Hepatocyte (in vitro differentiated cells): ENCODE measurements around the gene KRT14. TPM values are rescaled to one million over a fixed set of nuclear protein-coding genes. Genes with fewer than 3 reads are reported as not detected.

ENCODE experiments used
- DNase-seq: peaks from one replicate; pipeline ENCODE4 v3.0.0-alpha.2; 2016; ENCODE audit warnings: low spot score
- H2AFZ ChIP-seq: fragments of 200-600 bp; sonication (generic); 2 replicates; pipeline ENCODE4 v1.6.0; 2016; ENCODE audit warnings: antibody characterized with exemption, mild to moderate bottlenecking
- H3K27ac ChIP-seq: fragments of 200-600 bp; sonication (generic); 2 replicates; pipeline ENCODE4 v1.5.1; 2016; ENCODE audit warnings: mild to moderate bottlenecking
- H3K27me3 ChIP-seq: fragments of 200-600 bp; sonication (generic); 2 replicates; pipeline ENCODE4 v1.6.1; 2016
- H3K36me3 ChIP-seq: fragments of 200-600 bp; sonication (generic); replicated peaks from 2 replicates; pipeline ENCODE4 v1.5.1; 2016; ENCODE audit warnings: low read depth; ENCODE audit not compliant: insufficient read depth
- H3K4me1 ChIP-seq: fragments of 200-600 bp; sonication (generic); 2 replicates; pipeline ENCODE4 v1.5.1; 2016; ENCODE audit warnings: mild to moderate bottlenecking, moderate library complexity; ENCODE audit not compliant: insufficient read depth
- H3K4me2 ChIP-seq: fragments of 200-600 bp; sonication (generic); 2 replicates; pipeline ENCODE4 v1.6.0; 2016
- H3K4me3 ChIP-seq: fragments of 200-600 bp; sonication (generic); 2 replicates; pipeline ENCODE4 v1.5.1; 2016; ENCODE audit warnings: mild to moderate bottlenecking
- H3K79me2 ChIP-seq: fragments of 200-600 bp; sonication (generic); 2 replicates; pipeline ENCODE4 v1.6.0; 2017; ENCODE audit warnings: mild to moderate bottlenecking
- H3K9me2 ChIP-seq: fragments of 200-600 bp; sonication (generic); replicated peaks from 2 replicates; pipeline ENCODE4 v1.6.0; 2017; ENCODE audit warnings: mild to moderate bottlenecking; ENCODE audit not compliant: insufficient read depth
- H3K9me3 ChIP-seq: fragments of 200-600 bp; sonication (generic); 2 replicates; pipeline ENCODE4 v1.5.1; 2016; ENCODE audit warnings: low read depth, mild to moderate bottlenecking
- H4K20me1 ChIP-seq: fragments of 200-600 bp; sonication (generic); 2 replicates; pipeline ENCODE4 v1.6.0; 2016; ENCODE audit warnings: mild to moderate bottlenecking; ENCODE audit not compliant: insufficient read depth, poor library complexity, severe bottlenecking
- EZH2 ChIP-seq: fragments of 200-600 bp; sonication (generic); IDR thresholded peaks from 2 replicates; pipeline ENCODE4 v1.6.1; 2016; ENCODE audit warnings: antibody characterized with exemption, mild to moderate bottlenecking, borderline replicate concordance
- EZH2phosphoT487 ChIP-seq: fragments of 200-600 bp; sonication (generic); IDR thresholded peaks from one replicate; pipeline ENCODE4 v1.6.1; 2018; ENCODE audit warnings: antibody characterized with exemption, mild to moderate bottlenecking, low read depth, moderate library complexity; ENCODE audit not compliant: unreplicated experiment, severe bottlenecking
- WGBS: methylation state at CpG from one replicate; pipeline ENCODE4 v1.1.6; 2016; ENCODE audit warnings: low lambda C conversion rate; ENCODE audit errors: missing lambda C conversion rate; 5-methylcytosine and 5-hydroxymethylcytosine counted together
- polyA plus RNA-seq: library from polyadenylated mRNA; unstranded; fragments of >200 nt; fragmentation: Nextera tagmentation; extraction: Ambion mirVana; gene quantifications from 2 replicates; pipeline ENCODE4 v1.2.1, GENCODE V29; 2016
- total RNA-seq: library from RNA; depleted of rRNA; stranded (reverse); fragments of >200 nt; gene quantifications from 2 replicates; pipeline ENCODE4 v1.2.3, GENCODE V29; 2014
- TF ChIP-seq, protein P1 (sequence below): fragments of 200-600 bp; sonication (generic); IDR thresholded peaks from 2 replicates; pipeline ENCODE4 v1.5.1; 2016; ENCODE audit warnings: antibody characterized with exemption, mild to moderate bottlenecking; ENCODE audit not compliant: poor library complexity

Gene KRT14
- total and polyA plus RNA-seq, 2 experiments from 2014 or later = 0.33 to 1.9 TPM

GRCh38 chr17:41600318-41600717 is 13.6 kb upstream of the KRT14 start:
- H4K20me1 ChIP-seq = no peaks in the 10 kb centered on the region
- H3K4me3 ChIP-seq = no peak overlapping the region
- H3K9me3 ChIP-seq = no peaks in the 10 kb centered on the region
- peaks cover 10% of the 10 kb centered on the region for H3K4me1 ChIP-seq
- no peaks in the 10 kb centered on the region for H3K27me3 ChIP-seq
- no peaks in the 10 kb centered on the region for H3K79me2 ChIP-seq
- no peak for DNase-seq
- no peaks in the 10 kb centered on the region for H3K9me2 ChIP-seq
- no peak overlapping the region for H3K27ac ChIP-seq
- WGBS = 67% methylated on average over 4 of the region's 4 CpGs
- H3K4me2 ChIP-seq = no peak overlapping the region
- no peak overlapping the region for H2AFZ ChIP-seq
- TF ChIP-seq EZH2 (no peak), EZH2phosphoT487 (no peak)
- TF ChIP-seq, protein P1, sequence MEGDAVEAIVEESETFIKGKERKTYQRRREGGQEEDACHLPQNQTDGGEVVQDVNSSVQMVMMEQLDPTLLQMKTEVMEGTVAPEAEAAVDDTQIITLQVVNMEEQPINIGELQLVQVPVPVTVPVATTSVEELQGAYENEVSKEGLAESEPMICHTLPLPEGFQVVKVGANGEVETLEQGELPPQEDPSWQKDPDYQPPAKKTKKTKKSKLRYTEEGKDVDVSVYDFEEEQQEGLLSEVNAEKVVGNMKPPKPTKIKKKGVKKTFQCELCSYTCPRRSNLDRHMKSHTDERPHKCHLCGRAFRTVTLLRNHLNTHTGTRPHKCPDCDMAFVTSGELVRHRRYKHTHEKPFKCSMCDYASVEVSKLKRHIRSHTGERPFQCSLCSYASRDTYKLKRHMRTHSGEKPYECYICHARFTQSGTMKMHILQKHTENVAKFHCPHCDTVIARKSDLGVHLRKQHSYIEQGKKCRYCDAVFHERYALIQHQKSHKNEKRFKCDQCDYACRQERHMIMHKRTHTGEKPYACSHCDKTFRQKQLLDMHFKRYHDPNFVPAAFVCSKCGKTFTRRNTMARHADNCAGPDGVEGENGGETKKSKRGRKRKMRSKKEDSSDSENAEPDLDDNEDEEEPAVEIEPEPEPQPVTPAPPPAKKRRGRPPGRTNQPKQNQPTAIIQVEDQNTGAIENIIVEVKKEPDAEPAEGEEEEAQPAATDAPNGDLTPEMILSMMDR = no peak
- no peaks in the 10 kb centered on the region for H3K36me3 ChIP-seq

DNA sequence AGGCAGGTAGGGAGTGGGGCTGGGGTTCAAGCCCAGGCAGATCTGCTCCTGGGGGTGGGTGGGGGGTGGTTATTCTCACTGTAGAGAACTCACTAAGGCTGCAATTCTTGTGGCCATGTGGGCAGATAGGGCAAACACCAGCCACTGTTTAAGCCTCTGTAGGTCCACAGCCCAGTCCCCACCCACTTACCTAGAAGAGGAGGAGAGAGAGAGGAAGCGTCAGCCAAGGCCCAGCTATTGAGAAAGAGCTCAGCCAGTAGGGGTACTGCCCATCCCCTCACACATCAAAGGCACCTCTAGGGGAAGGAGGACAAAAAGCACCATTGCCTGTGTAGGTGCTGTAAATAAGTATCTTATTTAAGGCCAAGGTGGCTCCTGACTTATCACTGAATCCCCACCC is 13.0 kb upstream of the KRT14 start:
- H3K27ac ChIP-seq = no peak overlapping the region
- DNase-seq = no peak
- WGBS = 73% methylated on average over 1 of the region's 1 CpG
- H3K36me3 ChIP-seq = no peaks in the 10 kb centered on the region
- no peaks in the 10 kb centered on the region for H3K9me3 ChIP-seq
- peaks cover 10% of the 10 kb centered on the region for H3K4me1 ChIP-seq
- H4K20me1 ChIP-seq = no peaks in the 10 kb centered on the region
- H3K79me2 ChIP-seq = no peaks in the 10 kb centered on the region
- H3K4me2 ChIP-seq = no peak overlapping the region
- H3K4me3 ChIP-seq = no peak overlapping the region
- no peak overlapping the region for H2AFZ ChIP-seq
- no peaks in the 10 kb centered on the region for H3K9me2 ChIP-seq
- TF ChIP-seq, protein P1 = no peak
- TF ChIP-seq EZH2phosphoT487 = no peak
- TF ChIP-seq EZH2 = no peak
- no peaks in the 10 kb centered on the region for H3K27me3 ChIP-seq

GRCh38 chr17:41595585-41595984 is 8.9 kb upstream of the KRT14 start:
- Histone ChIP-seq H3K4me3 (no peak overlapping the region), H3K9me2 (no peaks in the 10 kb centered on the region), H3K4me2 (no peak overlapping the region), H3K4me1 (no peaks in the 10 kb centered on the region), H2AFZ (no peak overlapping the region), H3K27ac (no peak overlapping the region), H4K20me1 (no peaks in the 10 kb centered on the region), H3K9me3 (no peaks in the 10 kb centered on the region), H3K36me3 (no peaks in the 10 kb centered on the region), H3K79me2 (no peaks in the 10 kb centered on the region), H3K27me3 (no peaks in the 10 kb centered on the region)
- WGBS = 86% methylated on average over 8 of the region's 8 CpGs
- no peak for DNase-seq
- TF ChIP-seq EZH2 (no peak), EZH2phosphoT487 (no peak)
- TF ChIP-seq, protein P1 = no peak
